ENCODE results near the gene C1orf74. TPM values are rescaled to one million over a fixed set of nuclear protein-coding genes. Genes with fewer than 3 reads are reported as not detected.

C1orf74 gene
- total RNA-seq: 1 to 10 TPM in 5 of 6 donors, under 1 TPM in 1; 0.89 to 3.2 (median 1.8) TPM

DNA sequence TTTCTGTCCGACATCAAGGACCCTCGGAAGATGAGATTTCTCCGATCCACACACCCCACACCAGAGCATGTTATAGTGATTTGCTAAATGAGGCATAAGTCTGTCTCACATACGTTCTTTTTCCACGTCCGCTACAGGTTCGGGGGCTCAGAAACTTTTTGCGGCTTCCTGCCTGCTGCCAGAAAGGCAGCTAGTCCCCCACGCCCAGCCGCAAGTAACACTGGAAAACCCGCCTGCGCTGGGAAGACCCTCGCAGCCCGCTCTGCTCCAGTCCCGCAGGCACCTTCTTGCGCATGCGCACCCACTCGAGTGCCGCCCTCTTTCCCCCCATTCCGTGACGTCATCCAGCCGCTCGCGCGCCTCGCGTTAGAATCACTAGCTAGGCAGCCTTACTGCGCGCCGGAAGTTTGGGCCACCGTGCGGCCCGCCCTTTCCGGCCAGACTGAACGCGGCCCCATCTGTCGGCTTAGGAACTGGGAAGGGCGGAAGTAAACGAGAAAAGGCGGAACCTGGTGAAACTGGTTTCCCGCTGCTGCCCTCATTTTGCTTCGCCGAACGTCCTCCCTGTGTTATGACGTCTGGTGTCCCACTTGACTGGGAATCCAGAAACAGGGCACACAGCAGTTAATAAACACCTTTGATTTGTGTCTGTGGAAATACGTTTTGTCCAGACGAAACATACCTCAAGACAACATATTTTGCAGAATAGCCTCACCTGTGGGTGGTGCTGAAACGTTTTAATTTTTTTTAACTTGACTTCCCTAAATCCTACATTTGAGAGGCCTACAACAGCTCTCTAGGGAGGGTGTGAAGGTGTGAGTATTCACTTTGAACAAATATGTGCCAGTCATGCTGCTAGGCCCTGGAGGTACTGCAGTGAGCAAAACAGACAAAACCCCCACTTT lies at the start of gene C1orf74:
Gene C1orf74 (minus strand): TSS at position 295 of the 905 bp plus-strand sequence. CDS start 925 bp downstream, outside the sequence.
- ATAC-seq (ENCODE audit: low FRiP score in 2 of 2): peak; percentile 98 to 100
- no peaks in the 10 kb centered on the region for H3K9me3 ChIP-seq
- peak within 1 kb of the TSS; percentile 81 to 91 (median 90) for H3K27ac ChIP-seq
- H3K27me3 ChIP-seq: no peaks in the 10 kb centered on the region
- DNase-seq: peak; percentile 99
- peaks cover 0 to 3% (median 1%) of the 10 kb centered on the region in 4 donors for H3K36me3 ChIP-seq
- peaks cover 8 to 26% (median 18%) of the 10 kb centered on the region in 4 donors for H3K4me1 ChIP-seq
- TF ChIP-seq EP300 (IDR thresholded peaks at IDR 0.05) (peak in 1 of 4 donors; percentile 50), POLR2AphosphoS5 (IDR thresholded peaks at IDR 0.05) (peak; percentile 91 to 93), CTCF (IDR thresholded peaks at IDR 0.05) (peak in 3 of 6 experiments; percentile 3 to 47 (median 30)), POLR2A (IDR thresholded peaks at IDR 0.05) (peak in 3 of 4 donors; percentile 45 to 80 (median 57))
- peak within 1 kb of the TSS; percentile 50 to 67 (median 58) for H3K4me3 ChIP-seq
- 5 to 7% methylated on average over 21 to 48 of the region's 48 CpGs for WGBS, 2 donors

DNA sequence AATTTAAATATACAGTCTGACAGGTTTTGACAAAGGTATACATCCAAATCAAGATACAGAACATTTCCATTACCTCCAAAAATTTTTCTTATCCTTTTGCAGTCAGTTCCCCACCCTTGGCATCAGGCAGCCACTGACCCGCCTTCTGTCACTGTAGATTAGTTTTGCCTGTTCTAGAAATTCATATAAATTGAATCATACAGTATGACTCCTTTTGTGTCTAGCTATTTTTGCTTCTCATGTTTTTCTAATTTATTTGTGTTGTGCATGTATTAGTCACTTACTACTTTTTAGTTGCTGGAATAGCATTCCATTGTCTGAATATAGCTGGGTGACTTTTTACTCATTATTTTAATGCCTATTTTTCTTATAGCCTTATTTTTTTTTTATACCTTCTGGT lies 47.3 kb upstream of the C1orf74 start:
- WGBS, 2 donors: 84 to 98% methylated on average over 1 of the region's 1 CpG
- H3K27ac ChIP-seq: no peak overlapping the region
- TF ChIP-seq POLR2A (IDR thresholded peaks at IDR 0.05) (no peak), POLR2AphosphoS5 (IDR thresholded peaks at IDR 0.05) (no peak), EP300 (IDR thresholded peaks at IDR 0.05) (no peak), CTCF (IDR thresholded peaks at IDR 0.05) (no peak)
- H3K9me3 ChIP-seq: no peaks in the 10 kb centered on the region
- peaks cover 7 to 18% (median 11%) of the 10 kb centered on the region in 4 donors for H3K4me1 ChIP-seq
- H3K36me3 ChIP-seq: peaks cover 24 to 58% (median 40%) of the 10 kb centered on the region in 4 donors
- ATAC-seq (ENCODE audit: low FRiP score in 2 of 2): no peak
- no peaks in the 10 kb centered on the region for H3K27me3 ChIP-seq
- H3K4me3 ChIP-seq: no peak overlapping the region
- no peak for DNase-seq

DNA sequence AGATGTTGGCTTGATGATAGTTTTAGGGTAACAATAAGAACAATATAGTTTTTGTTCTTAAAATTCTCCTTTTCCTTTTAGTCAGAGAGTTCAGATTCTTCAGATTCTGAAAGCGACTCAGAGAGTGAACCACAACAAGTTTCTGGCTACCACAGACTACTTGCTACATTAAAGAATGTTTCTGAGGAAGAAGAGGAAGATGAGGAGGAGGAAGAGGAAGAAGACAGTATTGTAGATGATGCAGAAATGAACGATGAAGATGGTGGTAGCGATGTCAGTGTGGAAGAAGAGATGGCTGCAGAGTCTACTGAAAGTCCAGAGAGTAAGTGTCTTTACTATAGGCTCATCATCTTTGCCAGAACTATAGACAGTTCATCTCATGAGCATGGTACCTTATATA lies 46.4 kb upstream of the C1orf74 start:
- TF ChIP-seq CTCF (IDR thresholded peaks at IDR 0.05) (no peak), POLR2AphosphoS5 (IDR thresholded peaks at IDR 0.05) (no peak)
- no peaks in the 10 kb centered on the region for H3K9me3 ChIP-seq
- DNase-seq (no peak), ATAC-seq (ENCODE audit: low FRiP score in 2 of 2) (no peak)
- no peak overlapping the region for H3K27ac ChIP-seq
- H3K4me3 ChIP-seq: no peak overlapping the region
- H3K4me1 ChIP-seq: peaks cover 7 to 18% (median 11%) of the 10 kb centered on the region in 4 donors
- WGBS, 2 donors: 84 to 87% methylated on average over 3 of the region's 3 CpGs
- peaks cover 24 to 49% (median 34%) of the 10 kb centered on the region in 4 donors for H3K36me3 ChIP-seq
- H3K27me3 ChIP-seq: no peaks in the 10 kb centered on the region

- no peaks in the 10 kb centered on the region for H3K27me3 ChIP-seq
- peaks cover 7 to 18% (median 11%) of the 10 kb centered on the region in 4 donors for H3K4me1 ChIP-seq
- ATAC-seq (ENCODE audit: low FRiP score in 2 of 2) (no peak), DNase-seq (no peak)
- H3K36me3 ChIP-seq: peaks cover 22 to 39% (median 28%) of the 10 kb centered on the region in 4 donors
- H3K9me3 ChIP-seq: no peaks in the 10 kb centered on the region
- H3K27ac ChIP-seq: no peak overlapping the region
- no peak for TF ChIP-seq POLR2AphosphoS5 (IDR thresholded peaks at IDR 0.05)
- TF ChIP-seq EP300 (IDR thresholded peaks at IDR 0.05): no peak
- no peak for TF ChIP-seq POLR2A (IDR thresholded peaks at IDR 0.05)
- TF ChIP-seq CTCF (IDR thresholded peaks at IDR 0.05): no peak
- no peak overlapping the region for H3K4me3 ChIP-seq
- WGBS, 2 donors: 80 to 86% methylated on average over 2 of the region's 2 CpGs
These were observed 45.4 kb upstream of the C1orf74 start for GRCh38 chr1:209829716-209830115.
